ENCODE measurements around the gene C10orf95. TPM values are rescaled to one million over a fixed set of nuclear protein-coding genes. Genes with fewer than 3 reads are reported as not detected.

The C10orf95 gene
- total RNA-seq, 1 donor from 2014 or later = not detected

GRCh38 chr10:102437515-102437914 is 13.8 kb downstream of the C10orf95 start:
- no peaks in the 10 kb centered on the region for H4K20me1 ChIP-seq (ENCODE audit: low read depth)
- Mint-ChIP-seq H3K4me3 (no peak overlapping the region), H3K4me1 (peaks cover 26% of the 10 kb centered on the region), H3K9me3 (no peaks in the 10 kb centered on the region), H3K27ac (no peak overlapping the region), H3K27me3 (ENCODE audit: insufficient read depth, low read depth) (peaks cover 3% of the 10 kb centered on the region), H3K36me3 (no peaks in the 10 kb centered on the region)
- no peak overlapping the region for H3K4me3 ChIP-seq
- H3K27me3 ChIP-seq = peaks cover 42% of the 10 kb centered on the region
- TF ChIP-seq CTCF (IDR thresholded peaks at IDR 0.05) = no peak
- TF ChIP-seq EZH2 (IDR thresholded peaks at IDR 0.05) = no peak
- TF ChIP-seq EZH2phosphoT487 (IDR thresholded peaks at IDR 0.05) = no peak
- H2AFZ ChIP-seq (replicated peaks) = no peak overlapping the region
- no peak overlapping the region for H3K27ac ChIP-seq
- peaks cover 12% of the 10 kb centered on the region for H3F3A ChIP-seq (ENCODE audit: low read depth)
- H3K36me3 ChIP-seq = no peaks in the 10 kb centered on the region
- no peak overlapping the region for H3K4me2 ChIP-seq
- H3K9me3 ChIP-seq (ENCODE audit: low read depth) = no peaks in the 10 kb centered on the region
- H3K79me2 ChIP-seq (ENCODE audit: low read depth) = no peaks in the 10 kb centered on the region
- H3K9ac ChIP-seq = no peak overlapping the region
- H3K4me1 ChIP-seq = peaks cover 11% of the 10 kb centered on the region
- no peak for DNase-seq (ENCODE audit: low spot score)

GRCh38 chr10:102436312-102436711 is 15.0 kb downstream of the C10orf95 start:
- DNase-seq (ENCODE audit: low spot score) = no peak
- H3K9me3 ChIP-seq (ENCODE audit: low read depth) = no peaks in the 10 kb centered on the region
- H3K36me3 ChIP-seq = no peaks in the 10 kb centered on the region
- no peak overlapping the region for H3K27ac Mint-ChIP-seq
- no peak overlapping the region for H3K9ac ChIP-seq
- no peak overlapping the region for H3K4me3 ChIP-seq
- H3K4me3 Mint-ChIP-seq = peak overlapping the region; percentile 50
- H2AFZ ChIP-seq (replicated peaks) = no peak overlapping the region
- H3F3A ChIP-seq (ENCODE audit: low read depth) = peaks cover 12% of the 10 kb centered on the region
- no peaks in the 10 kb centered on the region for H4K20me1 ChIP-seq (ENCODE audit: low read depth)
- peaks cover 3% of the 10 kb centered on the region for H3K27me3 Mint-ChIP-seq (ENCODE audit: insufficient read depth, low read depth)
- no peaks in the 10 kb centered on the region for H3K9me3 Mint-ChIP-seq
- H3K4me1 Mint-ChIP-seq = peaks cover 31% of the 10 kb centered on the region
- H3K27me3 ChIP-seq = peaks cover 41% of the 10 kb centered on the region
- H3K27ac ChIP-seq = no peak overlapping the region
- TF ChIP-seq EZH2 (IDR thresholded peaks at IDR 0.05) = no peak
- no peak for TF ChIP-seq CTCF (IDR thresholded peaks at IDR 0.05)
- no peak for TF ChIP-seq EZH2phosphoT487 (IDR thresholded peaks at IDR 0.05)
- H3K79me2 ChIP-seq (ENCODE audit: low read depth) = peaks cover 8% of the 10 kb centered on the region
- H3K36me3 Mint-ChIP-seq = no peaks in the 10 kb centered on the region
- peaks cover 14% of the 10 kb centered on the region for H3K4me1 ChIP-seq
- H3K4me2 ChIP-seq = no peak overlapping the region

GRCh38 chr10:102435529-102436233 is 15.7 kb downstream of the C10orf95 start:
- H3K9me3 ChIP-seq (ENCODE audit: low read depth) = no peaks in the 10 kb centered on the region
- H2AFZ ChIP-seq (replicated peaks) = no peak overlapping the region
- peaks cover 13% of the 10 kb centered on the region for H3K79me2 ChIP-seq (ENCODE audit: low read depth)
- Mint-ChIP-seq H3K36me3 (no peaks in the 10 kb centered on the region), H3K9me3 (no peaks in the 10 kb centered on the region), H3K27me3 (ENCODE audit: insufficient read depth, low read depth) (peaks cover 3% of the 10 kb centered on the region), H3K4me3 (peak overlapping the region; percentile 68), H3K4me1 (peaks cover 31% of the 10 kb centered on the region), H3K27ac (no peak overlapping the region)
- peaks cover 14% of the 10 kb centered on the region for H3K4me1 ChIP-seq
- DNase-seq (ENCODE audit: low spot score) = no peak
- H3K27me3 ChIP-seq = peaks cover 41% of the 10 kb centered on the region
- H3K9ac ChIP-seq = no peak overlapping the region
- no peak overlapping the region for H3K27ac ChIP-seq
- H3K4me2 ChIP-seq = peak overlapping the region; percentile 83
- peak overlapping the region; percentile 37 for H3K4me3 ChIP-seq
- H4K20me1 ChIP-seq (ENCODE audit: low read depth) = no peaks in the 10 kb centered on the region
- no peaks in the 10 kb centered on the region for H3K36me3 ChIP-seq
- peaks cover 14% of the 10 kb centered on the region for H3F3A ChIP-seq (ENCODE audit: low read depth)
- TF ChIP-seq CTCF (IDR thresholded peaks at IDR 0.05) = no peak
- no peak for TF ChIP-seq EZH2 (IDR thresholded peaks at IDR 0.05)
- TF ChIP-seq EZH2phosphoT487 (IDR thresholded peaks at IDR 0.05) = no peak

Measured in neural progenitor cell (in vitro differentiated cells).